ENCODE measurements around the gene C19orf47.

DNA sequence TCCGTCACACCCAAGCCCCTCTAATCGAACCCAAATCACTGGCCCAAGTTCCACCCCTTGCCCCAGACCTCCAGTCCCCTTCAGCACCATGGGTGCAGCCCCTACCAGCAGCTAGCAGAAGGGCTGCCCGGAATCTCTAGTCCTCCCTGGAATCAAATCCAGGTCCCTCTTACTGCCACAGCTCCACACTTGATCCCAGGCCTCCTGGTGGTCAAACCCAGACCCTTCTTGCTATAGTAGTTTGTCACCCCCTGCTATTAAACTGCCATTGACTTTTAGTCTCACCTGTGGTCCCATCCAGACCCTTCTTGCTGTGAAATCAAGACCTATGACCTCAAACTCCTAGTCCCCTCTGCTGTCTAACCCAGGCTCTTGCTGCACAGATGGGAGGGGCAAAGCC is 33.1 kb upstream of the C19orf47 start:
- no peak for TF ChIP-seq RAD21 (conservative IDR thresholded peaks at IDR 0.05)
- TF ChIP-seq, protein P1, sequence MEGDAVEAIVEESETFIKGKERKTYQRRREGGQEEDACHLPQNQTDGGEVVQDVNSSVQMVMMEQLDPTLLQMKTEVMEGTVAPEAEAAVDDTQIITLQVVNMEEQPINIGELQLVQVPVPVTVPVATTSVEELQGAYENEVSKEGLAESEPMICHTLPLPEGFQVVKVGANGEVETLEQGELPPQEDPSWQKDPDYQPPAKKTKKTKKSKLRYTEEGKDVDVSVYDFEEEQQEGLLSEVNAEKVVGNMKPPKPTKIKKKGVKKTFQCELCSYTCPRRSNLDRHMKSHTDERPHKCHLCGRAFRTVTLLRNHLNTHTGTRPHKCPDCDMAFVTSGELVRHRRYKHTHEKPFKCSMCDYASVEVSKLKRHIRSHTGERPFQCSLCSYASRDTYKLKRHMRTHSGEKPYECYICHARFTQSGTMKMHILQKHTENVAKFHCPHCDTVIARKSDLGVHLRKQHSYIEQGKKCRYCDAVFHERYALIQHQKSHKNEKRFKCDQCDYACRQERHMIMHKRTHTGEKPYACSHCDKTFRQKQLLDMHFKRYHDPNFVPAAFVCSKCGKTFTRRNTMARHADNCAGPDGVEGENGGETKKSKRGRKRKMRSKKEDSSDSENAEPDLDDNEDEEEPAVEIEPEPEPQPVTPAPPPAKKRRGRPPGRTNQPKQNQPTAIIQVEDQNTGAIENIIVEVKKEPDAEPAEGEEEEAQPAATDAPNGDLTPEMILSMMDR (IDR thresholded peaks at IDR 0.05; ENCODE audit: poor library complexity, severe bottlenecking), result no peak
- TF ChIP-seq EP300 (conservative IDR thresholded peaks at IDR 0.05; ENCODE audit: poor library complexity, severe bottlenecking), result no peak
- no peak for TF ChIP-seq POLR2AphosphoS5 (IDR thresholded peaks at IDR 0.05)

Measured in neural cell (in vitro differentiated cells).